Measurements from ENCODE around the gene CDK5RAP2.

Gene CDK5RAP2

GRCh38 chr9:120438111-120438510 is 141.9 kb downstream of the CDK5RAP2 start:
- no peak for DNase-seq

GRCh38 chr9:120436983-120437475 is 142.9 kb downstream of the CDK5RAP2 start:
- no peak for DNase-seq

DNA sequence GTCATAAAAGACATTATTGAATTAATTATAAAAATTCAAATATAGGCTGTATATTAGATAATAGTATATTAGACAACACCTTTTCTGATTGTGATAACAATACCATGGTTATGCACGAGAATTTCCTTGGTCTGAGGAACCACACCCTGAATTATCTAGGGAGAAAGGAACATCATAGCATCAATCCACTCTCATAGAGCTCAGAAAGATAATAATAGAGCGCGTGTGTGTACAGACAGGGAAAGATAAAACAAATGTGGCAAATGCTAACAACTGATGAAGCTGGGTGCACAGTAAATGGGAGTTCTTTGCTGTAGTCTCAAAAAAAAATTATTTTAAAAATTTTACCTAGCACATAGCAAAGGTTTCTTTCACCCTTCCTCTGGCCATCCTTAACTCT is 143.5 kb downstream of the CDK5RAP2 start:
- DNase-seq = no peak

- DNase-seq = no peak
These were observed 144.9 kb downstream of the CDK5RAP2 start for GRCh38 chr9:120435091-120435490.

- DNase-seq = no peak
These were observed 145.4 kb downstream of the CDK5RAP2 start for GRCh38 chr9:120434532-120434931.

GRCh38 chr9:120433701-120434100 is 146.3 kb downstream of the CDK5RAP2 start:
- no peak for DNase-seq

DNA sequence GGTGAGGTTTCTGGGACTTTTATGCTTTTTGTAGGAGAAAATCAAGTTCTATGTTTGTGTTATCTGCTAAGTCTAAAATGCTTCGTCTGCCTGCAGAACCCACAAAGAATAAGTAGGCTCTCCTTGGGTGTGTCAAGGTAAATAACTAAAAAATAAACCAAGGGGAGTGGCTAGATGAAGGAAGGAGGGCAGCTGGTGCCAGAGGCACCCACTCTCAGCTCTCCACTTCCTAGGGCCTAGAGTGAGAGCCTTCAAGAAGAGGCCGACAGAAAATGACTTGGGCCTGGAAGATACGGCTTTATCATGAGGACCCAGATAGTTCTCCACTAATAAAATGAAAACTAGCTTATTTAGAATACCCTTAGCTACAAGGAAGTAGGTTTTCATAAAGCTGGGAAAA is 147.4 kb downstream of the CDK5RAP2 start:
- no peak for DNase-seq

GRCh38 chr9:120431268-120431667 is 148.7 kb downstream of the CDK5RAP2 start:
- DNase-seq = no peak

GRCh38 chr9:120424248-120424647 is 155.7 kb downstream of the CDK5RAP2 start:
- DNase-seq = no peak

GRCh38 chr9:120423812-120424211 is 156.2 kb downstream of the CDK5RAP2 start:
- DNase-seq = no peak

DNA sequence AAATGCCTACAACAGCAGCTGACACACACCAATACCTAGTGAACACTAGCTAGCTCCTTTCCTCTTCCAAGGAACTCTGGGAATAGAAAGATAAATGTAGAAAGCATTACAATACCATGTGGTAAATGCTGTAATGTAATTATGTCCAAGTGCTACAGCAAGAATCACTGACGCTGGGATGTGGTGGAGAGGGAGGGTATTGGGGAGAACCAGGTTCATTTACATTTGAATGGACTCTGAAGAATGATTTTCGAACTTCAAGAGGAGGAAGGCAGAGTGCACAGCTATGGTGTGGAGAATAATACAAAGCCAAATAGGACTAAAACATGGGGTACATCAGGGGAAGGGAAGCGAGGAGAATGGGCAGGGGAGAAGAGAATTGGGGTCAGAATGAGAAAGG is 158.0 kb downstream of the CDK5RAP2 start:
- no peak for DNase-seq

DNA sequence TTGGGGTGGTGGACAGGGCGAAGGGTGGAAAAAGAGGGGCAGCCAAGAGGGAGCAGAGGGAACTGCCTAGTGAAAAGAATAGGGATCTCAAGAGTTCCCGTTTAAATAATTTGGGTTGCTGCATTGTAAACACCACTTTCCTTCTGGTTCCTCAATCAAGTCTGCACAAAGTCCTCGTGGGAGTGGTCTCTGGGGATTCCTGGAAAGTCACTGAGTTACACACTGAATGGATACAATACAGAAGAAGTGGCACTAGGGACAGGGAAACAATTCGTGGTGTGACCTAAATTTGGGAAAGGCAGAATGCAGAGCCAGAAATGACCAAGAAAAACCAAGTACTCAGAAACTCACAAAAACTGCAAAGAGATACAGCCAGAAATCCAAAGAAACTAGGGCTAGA is 161.7 kb downstream of the CDK5RAP2 start:
- no peak for DNase-seq

GRCh38 chr9:120416781-120417427 is 163.1 kb downstream of the CDK5RAP2 start:
- no peak for DNase-seq

GRCh38 chr9:120413121-120414048 is 166.6 kb downstream of the CDK5RAP2 start:
- no peak for DNase-seq

DNA sequence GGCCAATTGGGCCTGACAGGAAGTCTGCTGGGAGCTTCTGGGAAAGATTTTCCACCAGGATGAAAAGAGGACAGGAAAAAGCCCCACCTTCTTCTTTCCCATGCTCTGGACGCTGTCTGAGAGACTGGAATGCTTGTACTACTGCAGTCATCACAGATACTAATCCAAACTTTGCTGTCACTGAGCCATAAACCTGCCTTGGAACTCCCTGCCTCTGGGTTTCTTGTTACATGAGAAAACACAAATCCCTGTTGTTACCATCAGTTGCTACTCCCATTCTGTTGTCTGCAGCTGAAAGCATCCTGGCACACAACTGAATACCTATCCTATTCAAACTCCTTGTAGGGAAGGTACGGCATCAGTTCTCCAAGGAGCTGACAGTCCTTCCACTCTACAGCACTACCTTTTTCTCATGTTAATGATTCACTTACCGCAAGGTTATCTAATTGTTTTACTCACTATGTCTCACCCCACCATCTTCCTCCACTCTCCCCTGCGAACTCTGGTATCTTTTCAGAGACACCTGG is 167.5 kb downstream of the CDK5RAP2 start:
- DNase-seq = no peak

GRCh38 chr9:120411862-120412424 is 168.0 kb downstream of the CDK5RAP2 start:
- no peak for DNase-seq

DNA sequence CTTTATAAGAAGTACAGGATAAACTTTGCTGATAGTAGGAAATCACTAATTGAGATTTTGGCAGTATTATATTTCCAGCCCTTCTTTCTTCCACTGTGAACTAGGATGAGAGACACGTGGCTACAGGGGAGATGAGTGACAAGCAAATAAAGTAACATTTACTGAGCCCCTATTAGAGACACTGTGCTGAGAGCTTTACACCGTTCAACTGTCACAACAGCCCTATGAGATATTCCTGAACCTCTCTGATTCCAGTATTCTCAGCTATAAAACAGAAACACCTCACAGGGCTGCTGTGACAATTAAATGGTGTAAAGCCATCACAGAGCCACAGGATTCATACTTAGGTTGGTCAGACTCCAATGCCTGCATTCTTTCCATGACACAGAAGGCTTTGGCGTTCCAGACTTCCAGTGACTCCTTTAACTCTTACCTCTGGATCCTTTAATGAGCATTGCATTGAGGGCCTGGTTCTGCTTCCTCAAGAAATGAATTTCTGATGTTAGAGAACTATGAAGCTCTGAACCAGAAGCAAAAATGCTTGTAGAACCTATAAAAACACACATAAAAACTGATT is 169.0 kb downstream of the CDK5RAP2 start:
- DNase-seq = no peak

DNA sequence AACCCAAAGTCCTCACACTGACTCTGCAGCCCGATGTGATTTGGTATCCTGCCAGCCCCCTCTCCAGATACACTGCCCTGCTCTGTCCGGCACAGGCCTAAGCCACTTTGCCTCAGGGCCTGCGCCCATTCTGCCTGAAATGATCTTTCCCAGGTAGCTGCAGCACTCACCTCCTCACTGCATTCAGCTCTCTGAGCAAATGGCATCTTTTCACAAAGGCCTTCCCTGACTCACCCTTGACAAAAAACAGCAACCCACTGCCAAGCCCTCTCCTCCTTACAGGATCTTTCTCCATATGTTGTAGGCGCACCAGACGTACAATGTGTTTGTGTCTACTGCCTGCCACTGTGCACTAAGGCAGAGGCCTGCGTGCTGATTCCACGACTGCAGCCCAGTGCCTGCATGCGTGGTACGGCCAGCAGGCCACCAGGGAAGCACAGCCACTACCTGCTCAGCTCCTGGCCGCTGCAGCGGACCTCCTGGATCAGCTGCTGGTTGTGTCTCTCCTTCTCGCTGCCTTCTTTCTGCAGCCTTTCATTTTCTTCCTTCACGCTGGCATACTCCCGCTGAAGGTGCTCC is 171.2 kb downstream of the CDK5RAP2 start:
- DNase-seq = no peak

DNA sequence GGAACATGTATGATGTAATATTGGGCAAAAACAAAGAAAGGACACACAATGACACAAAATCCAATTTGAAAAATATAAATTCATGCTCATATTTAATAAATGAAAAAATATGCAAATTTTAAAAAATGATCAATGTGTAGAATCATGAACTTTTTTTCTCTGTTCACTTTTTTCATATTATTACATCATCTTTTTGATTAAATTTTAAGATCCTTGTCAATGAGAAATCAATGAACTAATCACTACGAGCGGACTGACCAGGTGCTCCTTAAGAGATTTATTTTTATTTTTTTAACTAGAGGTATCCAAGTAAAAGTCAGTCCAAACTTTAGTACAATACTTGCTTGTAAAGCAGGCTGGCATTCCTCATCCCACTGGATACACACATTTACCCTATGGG is 174.1 kb downstream of the CDK5RAP2 start:
- DNase-seq = no peak

GRCh38 chr9:120405134-120405533 is 174.8 kb downstream of the CDK5RAP2 start:
- no peak for DNase-seq

DNA sequence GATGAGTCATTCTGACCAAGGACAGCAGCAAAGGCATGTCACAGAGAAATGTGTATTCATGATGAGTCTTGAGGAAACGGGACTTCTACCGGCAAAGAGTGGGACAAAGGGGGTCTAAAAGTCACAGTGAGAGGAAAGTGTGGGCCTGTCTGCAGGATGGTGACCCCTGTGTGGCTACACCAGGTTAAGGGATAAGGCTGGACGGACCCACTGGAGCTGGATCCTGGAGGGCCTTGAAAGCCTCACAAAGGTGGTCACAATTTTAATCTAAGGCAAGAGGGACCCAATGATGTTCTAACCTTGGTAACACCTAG is 176.5 kb downstream of the CDK5RAP2 start:
- DNase-seq = no peak

DNA sequence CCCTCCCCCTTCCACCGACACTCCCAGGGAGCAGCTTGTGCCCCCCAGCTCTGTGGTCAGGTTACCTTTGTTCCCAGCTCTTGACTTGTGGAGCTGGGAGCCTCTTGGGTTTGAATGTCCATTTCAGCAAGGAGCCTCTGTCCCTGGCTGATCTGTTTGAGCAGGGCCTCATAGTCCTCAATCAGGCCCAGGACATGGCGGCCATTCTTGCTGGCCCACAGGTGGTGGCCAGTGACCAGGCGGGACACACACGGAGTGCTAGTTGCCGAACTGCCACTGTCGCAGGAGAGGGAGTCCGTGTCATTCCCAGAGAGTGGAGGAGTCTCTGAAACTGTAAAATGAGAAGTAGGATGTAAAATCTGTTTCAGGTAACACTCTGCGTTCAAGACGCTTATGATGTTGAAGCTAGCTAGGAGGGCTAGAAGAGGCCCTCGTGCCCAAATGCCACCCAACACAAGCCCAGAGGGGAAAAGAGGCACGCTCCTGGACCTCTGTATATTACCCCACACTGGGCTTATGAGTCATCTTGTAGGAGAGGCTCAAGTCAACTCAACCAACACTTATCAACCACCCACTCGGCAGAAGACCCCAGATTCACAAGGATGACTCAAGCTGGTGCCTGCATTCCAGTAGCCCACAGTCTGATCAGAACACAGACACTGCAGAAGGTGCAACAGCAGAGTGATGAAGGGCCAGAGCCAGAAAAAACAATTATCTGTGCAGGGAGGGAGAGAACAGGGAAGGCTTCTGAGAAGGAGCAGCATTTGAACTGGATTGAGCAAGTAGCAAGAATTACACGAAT is 177.0 kb downstream of the CDK5RAP2 start:
- no peak for DNase-seq

All from right kidney (tissue), 1 donor.